NCI-H1694 (cell line): ENCODE data around the gene ZCCHC17.

Experiments
- DNase-seq: peaks from one replicate; lab custom pipeline; 2025; lab: John Stamatoyannopoulos, UW

The ZCCHC17 gene

DNA sequence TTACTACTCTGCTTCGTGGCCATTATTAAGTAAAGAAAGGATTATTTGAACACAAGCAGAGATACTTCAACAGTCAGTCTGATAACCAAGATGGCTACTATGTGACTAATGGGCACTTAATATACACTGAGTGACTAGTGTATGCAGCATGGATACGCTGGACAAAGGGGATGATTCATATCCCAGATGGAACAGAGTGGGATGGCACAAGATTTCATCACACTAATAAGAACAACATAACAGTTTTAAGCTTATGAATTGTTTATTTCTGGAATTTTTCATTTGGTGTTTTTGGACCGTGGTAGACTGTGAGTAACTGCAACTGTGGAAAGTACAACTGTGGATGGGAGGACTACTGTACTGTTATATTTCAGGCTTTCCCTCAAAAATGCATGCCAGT, 9.4 kb downstream of the ZCCHC17 start:
- no peak for DNase-seq

DNA sequence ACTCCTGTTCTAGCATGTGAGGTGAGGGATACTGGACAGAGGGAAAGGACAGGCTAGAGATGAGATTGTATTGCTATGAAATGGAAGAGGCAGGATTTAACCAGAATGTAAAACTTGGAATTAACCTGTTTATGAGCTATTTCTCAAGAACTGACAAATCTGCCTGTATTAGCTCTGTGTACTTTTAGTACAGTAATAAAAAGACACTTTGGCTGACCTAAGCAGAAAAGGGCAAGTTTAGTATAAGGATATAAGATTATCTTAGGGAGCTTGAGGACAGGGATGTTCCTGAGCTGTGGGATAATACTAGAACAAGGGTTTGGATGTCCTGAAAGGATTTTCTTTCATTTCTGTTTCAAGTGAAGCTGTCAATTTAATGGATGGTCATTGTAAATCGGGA, 11.2 kb downstream of the ZCCHC17 start:
- DNase-seq: no peak

DNA sequence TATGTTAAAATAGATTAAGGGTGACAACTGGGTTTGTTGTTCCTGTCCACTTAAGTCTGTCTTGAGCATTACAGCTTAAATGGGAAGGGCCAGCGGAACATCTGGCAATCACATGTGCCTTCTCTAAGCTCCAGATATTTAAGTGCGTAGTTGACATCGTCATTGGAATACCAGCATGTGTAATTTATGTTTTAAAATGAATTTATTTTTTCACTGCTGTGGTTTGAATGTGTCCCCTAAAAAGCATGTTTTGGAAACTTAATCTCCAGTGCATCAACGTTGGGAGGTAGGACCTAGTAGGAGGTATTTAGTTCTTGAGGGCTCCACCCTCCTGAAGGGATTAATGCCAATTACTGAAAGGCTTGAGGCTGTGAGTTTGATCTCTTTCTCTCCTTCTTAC, 13.4 kb downstream of the ZCCHC17 start:
- DNase-seq: no peak

DNA sequence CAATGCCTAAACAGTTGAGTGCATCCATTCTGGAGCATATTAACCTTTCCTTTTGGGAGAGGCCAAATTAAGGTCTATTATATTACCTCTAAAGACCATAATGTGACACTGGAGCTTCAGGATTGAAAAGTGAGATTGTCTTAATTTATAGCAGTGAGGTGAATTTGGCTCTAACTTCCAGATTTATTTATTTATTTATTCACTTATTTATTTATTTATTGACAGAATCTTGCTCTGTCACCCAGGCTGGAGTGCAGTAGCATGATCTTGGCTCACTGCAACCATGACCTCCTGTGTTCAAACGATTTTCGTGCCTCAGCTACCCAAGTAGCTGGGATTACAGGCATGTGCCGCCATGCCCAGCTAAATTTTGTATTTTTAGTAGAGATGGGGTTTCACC, 19.1 kb downstream of the ZCCHC17 start:
- no peak for DNase-seq

DNA sequence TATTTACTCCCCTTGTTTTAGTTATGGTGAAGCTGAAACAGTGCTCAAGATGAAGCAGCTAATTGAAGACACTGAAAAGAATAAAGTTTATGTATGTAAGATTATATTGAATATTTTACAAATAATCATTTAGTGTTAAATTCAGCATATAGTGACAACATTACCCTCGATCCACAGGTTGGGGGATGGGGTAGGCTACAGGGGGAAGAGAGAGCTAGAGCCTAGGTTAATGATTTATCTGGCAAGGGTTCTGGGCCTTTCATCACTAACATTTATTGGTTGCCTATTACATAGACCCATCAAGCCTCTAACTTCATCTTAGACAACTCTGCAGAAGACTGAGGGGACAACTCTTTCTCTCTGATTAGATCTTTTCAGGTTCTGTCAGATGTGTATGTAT, 21.3 kb downstream of the ZCCHC17 start:
- DNase-seq: no peak

DNA sequence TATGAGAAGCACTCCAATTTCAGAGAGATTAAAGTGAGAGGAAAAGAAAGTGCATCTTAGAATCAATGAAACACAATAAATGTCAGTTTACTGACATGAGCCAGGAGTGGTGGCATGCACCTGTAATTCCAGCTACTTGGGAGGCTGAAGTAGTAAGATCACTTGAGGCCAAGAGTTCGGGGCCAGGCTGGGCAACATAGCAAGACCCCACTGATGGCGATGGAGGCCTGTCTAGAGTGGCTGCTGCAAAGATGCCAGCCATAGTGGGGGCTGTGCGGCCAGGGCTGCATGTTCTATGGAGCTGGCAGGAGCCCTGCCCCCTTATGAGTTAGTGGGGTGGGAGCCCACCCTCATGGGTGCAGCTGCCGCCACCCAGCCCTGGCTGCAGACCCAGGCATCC, 27.3 kb downstream of the ZCCHC17 start:
- DNase-seq: no peak

DNA sequence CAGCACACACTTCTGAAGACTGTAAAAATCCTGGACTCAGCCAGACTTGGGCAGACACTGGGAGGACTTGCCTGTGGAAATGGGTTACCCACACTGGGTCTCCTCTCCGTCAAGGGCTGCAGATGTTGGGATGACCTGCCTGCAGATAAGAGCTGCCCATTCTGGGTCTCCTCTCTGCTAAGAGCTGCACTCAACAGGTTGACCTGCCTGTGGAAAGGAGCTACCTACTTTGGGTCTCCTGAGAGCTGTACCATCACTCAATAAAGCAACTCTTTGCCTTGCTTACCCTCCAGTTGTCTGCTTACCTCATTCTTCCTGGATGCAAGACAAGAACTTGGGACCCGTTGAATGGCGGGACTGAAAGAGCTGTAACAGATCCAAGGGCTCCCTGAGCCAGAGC, 28.2 kb downstream of the ZCCHC17 start:
- DNase-seq: no peak

DNA sequence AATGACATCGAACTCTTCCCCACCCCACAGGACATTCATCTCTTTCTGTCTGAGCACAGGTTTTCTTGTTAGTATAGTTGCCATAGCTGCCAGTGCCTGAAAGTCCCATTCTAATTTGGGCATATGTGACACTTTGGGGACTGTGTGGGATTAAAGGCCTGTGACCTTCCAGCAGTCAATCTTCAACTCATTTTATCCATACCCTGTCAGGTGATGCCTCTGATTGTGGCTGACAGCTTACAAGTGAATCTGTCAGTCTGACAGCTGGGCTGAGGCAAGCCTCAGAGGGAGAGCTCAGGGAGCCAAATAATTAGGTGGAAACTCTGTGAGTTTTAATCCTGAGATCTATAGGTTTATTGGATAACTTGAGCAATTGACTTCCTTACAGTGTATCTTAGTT, 29.6 kb downstream of the ZCCHC17 start:
- DNase-seq: no peak

DNA sequence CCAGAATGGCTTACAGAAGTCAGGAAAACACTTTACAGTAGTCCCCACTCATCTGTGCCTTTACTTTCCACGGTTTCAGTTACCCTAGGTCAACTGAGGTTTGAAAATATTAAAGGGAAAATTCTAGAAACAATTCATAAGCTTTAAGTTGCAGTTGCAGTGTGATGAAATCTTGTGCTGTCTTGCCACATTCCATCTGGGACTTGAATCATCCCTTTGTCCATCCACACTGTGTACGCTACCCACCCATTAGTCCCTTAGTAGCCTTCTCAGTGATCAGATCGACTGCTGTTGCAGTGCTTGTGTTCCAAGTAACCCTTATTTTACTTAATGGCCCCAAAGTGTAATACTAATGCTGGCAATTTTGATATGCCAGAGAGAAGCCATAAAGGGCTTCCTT, 30.5 kb downstream of the ZCCHC17 start:
- DNase-seq: no peak

DNA sequence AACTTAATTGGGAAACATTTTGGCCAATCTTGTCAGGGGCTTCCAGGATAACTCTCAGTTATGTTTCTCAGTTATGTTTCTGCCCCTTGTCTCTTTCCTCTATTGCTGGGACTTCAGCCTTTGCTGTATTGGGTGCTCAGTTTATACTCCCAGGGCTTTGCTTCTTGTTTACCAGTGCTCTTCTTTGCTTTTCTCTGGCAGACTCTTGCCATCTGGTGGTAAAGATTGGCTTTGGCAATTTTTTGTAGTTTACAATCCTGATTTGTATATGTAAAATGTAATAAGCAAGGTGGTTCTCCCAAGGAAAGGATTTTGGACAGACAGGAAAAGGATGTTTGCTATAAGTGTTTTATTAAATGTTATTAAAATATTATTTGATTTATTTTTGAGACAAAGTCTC, 38.2 kb downstream of the ZCCHC17 start:
- peak; percentile 25 for DNase-seq

DNA sequence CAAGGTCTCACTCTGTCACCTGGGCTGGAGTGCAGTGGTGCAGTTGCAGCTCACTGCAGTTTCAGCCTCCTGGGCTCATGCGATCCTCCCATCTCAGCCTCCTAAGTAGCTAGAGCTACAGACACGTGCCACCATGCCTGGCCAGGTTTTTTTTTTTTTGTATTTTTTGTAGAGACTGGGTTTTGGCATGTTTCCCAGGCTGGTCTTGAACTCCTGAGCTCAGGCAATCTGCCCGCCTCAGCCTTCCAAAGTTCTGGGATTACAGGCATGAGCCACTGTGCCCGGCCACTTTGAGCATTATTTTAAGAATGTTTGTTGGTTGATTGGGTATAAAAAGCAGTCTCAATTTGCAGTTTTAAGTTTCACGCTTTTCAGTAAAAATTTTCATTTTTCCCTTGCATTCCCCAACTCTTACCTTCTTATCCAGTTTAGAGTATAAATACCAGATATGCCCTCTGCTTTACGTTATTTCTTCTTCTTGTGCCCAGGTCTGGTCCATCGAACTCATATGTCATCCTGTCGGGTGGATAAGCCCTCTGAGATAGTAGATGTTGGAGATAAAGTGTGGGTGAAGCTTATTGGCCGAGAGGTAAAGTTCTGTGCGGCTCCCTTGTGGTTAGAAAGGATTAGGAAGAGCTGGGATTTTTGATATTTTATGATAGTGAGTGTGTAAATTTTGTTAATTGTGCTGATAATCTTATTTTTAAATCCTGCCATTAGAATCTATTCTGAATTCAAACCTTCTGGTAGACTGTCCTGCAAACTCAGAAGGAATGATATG, 40.0 kb downstream of the ZCCHC17 start:
- no peak for DNase-seq

DNA sequence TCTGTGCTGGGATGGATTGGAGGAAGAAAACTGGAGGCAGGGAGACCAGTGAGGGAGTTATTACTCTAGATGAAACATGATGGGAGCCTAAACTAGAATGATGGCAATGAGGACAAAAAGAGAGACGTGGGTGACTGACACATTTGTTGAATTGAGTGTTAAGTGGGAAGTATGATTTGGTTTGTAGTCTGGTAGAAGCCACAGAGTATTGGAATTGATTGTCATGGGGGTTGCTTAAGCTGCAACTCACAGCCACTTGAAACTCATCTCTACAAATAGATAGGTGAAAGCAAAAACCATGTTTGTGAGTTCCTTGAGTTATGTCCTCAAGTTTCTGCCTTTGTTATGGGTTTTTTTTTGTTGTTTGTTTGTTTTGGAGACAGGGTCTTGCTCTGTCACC, 47.7 kb downstream of the ZCCHC17 start:
- no peak for DNase-seq

DNA sequence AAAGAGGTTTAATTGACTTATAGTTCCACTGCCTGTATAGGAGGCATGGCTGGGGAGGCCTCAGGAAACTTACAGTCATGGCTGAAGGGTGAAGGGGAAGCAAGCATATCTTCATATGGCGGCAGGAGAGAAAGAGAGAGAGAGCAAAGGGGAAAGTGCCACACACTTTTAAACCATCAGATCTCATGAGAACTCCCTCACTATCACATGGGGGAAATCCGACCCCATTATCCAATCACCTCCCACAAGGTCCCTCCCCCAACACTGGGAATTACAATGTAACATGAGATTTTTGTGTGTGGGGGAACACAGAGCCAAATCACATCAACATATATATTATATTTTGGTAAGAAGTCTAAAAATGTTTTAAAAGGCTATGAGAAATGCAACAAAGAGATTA, 48.8 kb downstream of the ZCCHC17 start:
- no peak for DNase-seq

DNA sequence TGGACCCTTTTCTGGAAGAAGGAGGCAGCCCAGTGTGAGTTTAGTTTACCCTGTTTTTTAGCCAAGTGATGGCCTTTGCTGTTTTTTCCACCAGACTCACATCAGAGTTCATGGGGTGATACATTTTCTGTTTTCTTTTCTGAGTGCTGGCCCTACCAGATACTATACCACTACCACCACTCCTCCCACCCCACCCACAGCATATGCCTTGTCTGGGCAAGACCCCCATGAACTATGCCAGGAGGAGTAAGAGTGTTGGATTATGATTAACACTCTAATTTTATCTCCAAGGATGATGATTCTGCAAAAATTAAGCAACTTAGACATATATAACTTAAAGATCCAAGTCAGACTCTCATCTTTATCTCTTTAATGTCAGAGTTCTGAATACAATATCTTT, 50.0 kb downstream of the ZCCHC17 start:
- DNase-seq: no peak

DNA sequence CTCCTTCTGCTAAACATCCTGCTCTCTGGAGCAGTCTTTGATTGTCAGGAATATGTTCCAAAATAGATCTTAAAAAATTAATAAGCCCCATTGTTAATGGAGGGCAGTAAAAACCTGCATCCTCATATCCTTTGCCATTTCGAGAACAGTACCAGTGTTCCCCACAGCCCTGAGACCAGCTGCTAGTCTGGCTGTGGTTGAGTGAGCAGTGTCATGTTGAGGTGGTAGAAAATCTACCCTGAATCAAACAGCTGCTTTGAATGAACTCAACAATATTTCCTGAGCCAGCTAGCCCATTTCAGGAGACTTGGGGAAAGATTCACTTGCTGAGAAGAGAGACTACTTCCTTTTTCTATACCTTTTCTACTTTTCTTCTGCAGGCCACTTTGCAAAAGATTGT, 51.6 kb downstream of the ZCCHC17 start:
- DNase-seq: peak; percentile 28

DNA sequence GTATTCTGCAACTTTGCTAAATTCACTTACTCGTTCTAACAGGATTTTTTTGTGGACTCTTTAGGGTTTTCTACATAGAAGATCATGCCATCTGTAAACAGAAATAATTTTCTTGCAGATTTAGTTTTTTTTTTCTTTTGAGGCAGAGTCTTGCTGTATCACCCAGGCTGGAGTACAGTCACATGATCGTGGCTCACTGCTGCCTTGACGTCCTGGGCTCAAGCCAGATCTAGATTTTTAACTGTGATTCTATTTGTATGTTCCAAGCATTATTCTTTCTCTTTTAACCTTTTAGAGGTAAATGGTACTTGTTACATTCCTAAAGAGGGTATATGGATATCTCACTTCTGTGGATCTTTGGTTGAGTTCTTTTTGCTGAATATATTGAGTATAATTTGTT, 57.5 kb downstream of the ZCCHC17 start:
- no peak for DNase-seq

DNA sequence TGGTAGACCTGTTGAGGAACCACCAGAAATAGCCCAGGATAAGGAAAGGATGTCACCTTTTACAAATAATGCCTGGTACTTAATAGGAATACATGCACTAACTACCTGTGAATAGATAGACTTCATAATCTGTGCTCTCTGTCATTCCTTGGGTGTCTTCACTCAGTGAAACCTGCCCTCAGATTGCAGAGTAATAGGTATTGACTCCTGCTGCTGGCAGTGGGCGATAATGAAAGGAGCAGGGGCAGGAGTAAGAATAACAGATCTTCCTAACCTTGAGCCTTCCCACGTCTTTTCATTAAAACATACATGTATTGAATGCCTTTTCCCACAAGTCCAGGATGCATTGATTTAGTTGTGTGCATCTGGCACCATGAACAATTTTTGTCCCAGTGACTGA, 59.6 kb downstream of the ZCCHC17 start:
- DNase-seq: no peak

DNA sequence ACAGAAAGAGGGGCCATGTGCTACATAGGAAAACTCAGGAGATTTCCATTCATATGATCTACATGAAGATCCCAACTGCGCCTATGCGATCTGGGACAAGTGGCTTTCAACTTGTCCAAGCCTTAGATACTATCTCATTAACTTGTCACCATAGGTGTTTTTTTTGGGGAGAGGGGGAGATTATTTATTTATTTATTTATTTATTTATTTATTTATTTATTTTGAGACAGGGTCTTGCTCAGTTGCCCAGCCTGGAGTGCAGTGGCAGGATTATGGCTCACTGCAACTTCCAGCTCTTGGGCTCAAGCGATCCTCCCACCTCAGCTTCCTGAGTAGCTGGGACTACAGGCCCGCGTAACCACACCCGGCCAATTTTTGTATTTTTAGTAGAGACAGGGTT, 64.8 kb downstream of the ZCCHC17 start:
- no peak for DNase-seq

DNA sequence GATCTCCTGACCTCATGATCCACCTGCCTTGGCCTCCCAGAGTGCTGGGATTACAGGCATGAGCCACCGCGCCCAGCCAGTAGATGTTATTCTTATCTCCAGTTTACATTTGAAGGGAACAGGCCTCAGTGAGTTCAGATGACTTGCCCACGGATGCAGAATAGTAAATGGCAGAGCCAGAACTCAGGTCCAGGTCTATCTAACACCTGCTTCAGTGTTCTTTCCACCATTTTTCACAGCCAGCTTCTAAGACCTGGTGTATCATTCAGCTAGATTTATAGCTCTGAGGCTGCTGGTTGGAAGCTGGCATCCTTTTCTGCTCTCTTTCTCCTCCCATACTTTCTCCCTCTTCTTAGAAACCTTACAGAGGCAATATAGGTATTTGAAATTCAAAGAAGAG, 65.2 kb downstream of the ZCCHC17 start:
- no peak for DNase-seq

DNA sequence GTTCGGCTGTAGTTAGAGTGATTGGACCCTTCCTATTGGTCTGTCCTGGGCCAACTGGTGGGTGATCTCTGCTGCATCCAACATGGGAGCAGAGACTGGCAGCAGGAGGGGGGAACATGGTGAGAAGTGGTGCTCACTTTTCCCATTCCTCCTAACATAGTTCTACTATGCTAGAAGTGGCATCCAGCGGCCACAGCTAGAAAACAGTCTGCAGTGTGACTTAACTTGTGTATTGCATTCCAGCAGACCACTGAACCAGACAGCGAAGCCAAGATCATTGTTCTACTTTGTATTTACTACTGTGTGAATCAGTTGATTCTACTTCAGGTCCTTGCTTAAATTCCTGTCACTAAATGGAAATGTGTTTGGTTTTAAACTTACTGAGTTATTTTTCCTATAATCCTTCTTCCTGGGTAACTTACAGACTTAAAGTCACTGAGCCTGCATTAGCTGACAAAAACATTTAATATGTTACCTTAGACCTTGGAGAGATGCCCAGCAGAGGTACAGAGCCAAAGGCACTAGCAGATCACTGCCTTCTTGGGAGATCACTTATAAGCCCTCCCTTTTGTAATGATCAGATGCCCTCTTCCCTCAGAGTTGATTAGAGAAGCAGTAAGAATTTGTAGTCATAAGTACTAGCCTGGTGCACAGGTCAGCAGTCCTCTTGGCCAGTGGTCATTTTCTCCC, 67.9 kb downstream of the ZCCHC17 start:
- DNase-seq: no peak

DNA sequence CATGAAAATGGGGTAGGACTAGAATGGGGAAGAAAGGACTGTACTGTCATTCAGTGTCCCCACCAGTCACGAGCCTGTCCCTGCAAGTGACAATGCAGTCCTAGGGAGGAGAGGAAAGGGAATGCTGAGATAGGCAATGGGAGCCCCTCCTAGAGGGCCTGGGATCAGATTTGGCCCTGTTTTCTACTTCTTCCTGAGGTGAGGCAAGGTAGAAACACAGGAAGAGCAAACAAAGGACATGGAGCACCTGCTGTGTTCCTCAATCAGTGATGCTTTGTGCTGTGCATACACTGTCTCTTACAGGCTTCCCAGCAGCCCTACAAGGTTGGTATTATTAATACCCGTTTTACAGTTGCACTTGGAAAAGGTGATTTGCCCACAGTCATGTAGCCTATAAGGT, 70.0 kb downstream of the ZCCHC17 start:
- no peak for DNase-seq

DNA sequence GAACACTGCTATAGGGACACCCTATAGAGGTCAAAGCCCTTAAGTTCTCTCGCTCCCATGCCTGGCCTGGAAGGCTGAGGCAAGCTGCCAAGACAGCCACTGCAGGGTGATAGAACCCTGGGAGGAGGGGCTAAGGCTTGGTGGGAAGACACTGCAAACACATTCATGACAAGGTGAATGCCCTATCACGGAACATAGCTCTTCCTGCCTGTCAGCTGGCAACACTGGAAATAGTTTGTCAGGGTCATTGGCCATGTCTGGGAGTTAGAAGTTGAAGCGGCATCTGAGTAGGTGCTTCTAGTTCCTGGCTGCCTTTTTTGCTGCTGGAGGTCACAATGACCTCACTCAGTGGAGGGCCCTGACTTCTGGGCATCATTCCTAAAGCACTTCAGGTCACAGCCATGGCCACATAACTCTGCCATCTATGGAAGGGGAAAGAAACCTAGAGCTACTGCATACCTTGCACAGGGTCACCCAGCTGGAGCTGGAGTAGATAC, 71.8 kb downstream of the ZCCHC17 start:
- no peak for DNase-seq

DNA sequence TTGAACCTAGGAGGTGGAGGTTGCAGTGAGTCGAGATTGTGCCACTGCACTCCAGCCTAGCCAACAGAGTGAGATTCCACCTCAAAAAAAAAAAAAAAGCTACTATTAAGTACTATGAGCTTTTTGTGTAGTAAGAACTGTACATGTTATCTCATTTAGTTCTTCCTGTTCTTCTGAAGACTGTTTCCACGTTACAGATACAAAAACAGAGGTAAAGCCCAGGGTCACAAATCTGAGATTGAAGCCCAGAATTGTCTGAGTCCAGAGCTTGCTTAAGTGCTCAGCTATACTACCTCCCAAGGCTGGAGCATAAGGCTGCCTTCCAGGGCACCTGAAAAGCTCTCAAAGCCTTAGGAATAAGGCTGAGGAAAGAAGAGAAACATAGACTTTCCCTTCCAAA, 73.2 kb downstream of the ZCCHC17 start:
- DNase-seq: no peak

DNA sequence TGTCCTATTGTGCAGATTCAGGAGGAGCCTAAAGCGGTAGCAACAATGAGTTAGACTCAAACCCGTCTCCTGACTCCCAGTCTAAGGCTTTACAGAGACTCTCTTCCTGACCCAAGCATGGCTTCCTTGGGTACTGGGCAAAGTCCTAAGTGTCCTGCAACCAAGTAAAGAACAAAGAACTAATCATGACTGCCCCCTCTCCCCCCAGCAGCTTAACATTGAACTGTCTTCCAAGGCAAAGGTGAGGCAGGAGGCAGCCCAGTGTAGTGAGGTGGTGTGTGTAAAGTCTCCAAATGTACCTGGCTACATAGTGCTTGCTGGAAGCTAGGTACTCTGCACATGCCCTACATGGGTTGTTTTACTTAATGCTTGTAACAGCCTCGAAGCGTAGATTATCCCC, 73.7 kb downstream of the ZCCHC17 start:
- DNase-seq: no peak
